HL-60 (cell line): ENCODE data around the gene PRDM10.

Experiments
- DNase-seq, 2 experiments: peaks; one replicate each; pipeline ENCODE4 v3.0.0-alpha.2; 2010 to 2020; ENCODE audit warnings: low read depth in 1 of 2, low spot score in 1 of 2
- H3K27ac ChIP-seq: fragments of 250-450 bp; sonication (Bioruptor Pico); replicated peaks from 2 replicates; pipeline ENCODE4 v1.5.1; 2020; ENCODE audit warnings: mild to moderate bottlenecking, moderate library complexity
- H3K27me3 ChIP-seq: fragments of 250-450 bp; sonication (Bioruptor Pico); 2 replicates; pipeline ENCODE4 v1.5.1; 2021; ENCODE audit warnings: mild to moderate bottlenecking, moderate library complexity; ENCODE audit not compliant: insufficient read depth, poor library complexity, severe bottlenecking
- H3K4me3 ChIP-seq: replicated peaks from 2 replicates; pipeline ENCODE4 v1.5.1; 2011; ENCODE audit warnings: mild to moderate bottlenecking, control low read depth, low read length; ENCODE audit not compliant: insufficient read depth
- GABPA ChIP-seq: IDR thresholded peaks from 2 replicates; pipeline ENCODE4 v1.6.1; 2012; ENCODE audit warnings: low read depth
- POLR2AphosphoS5 ChIP-seq: IDR thresholded peaks from 2 replicates; pipeline ENCODE4 v1.6.1; 2012; ENCODE audit warnings: low read depth
- SPI1 ChIP-seq: IDR thresholded peaks from 2 replicates; pipeline ENCODE4 v1.6.1; 2012; ENCODE audit warnings: low read depth, mild to moderate bottlenecking, borderline replicate concordance
- TF ChIP-seq, protein P1 (sequence below): IDR thresholded peaks from 2 replicates; pipeline ENCODE4 v1.6.1; 2012; ENCODE audit warnings: low read depth; ENCODE audit not compliant: insufficient replicate concordance
- TF ChIP-seq, protein P2 (sequence below): IDR thresholded peaks from one replicate; pipeline ENCODE4 v1.5.1; 2011; ENCODE audit warnings: low read length, control low read depth, inconsistent platforms; ENCODE audit not compliant: insufficient read depth

The PRDM10 gene

DNA sequence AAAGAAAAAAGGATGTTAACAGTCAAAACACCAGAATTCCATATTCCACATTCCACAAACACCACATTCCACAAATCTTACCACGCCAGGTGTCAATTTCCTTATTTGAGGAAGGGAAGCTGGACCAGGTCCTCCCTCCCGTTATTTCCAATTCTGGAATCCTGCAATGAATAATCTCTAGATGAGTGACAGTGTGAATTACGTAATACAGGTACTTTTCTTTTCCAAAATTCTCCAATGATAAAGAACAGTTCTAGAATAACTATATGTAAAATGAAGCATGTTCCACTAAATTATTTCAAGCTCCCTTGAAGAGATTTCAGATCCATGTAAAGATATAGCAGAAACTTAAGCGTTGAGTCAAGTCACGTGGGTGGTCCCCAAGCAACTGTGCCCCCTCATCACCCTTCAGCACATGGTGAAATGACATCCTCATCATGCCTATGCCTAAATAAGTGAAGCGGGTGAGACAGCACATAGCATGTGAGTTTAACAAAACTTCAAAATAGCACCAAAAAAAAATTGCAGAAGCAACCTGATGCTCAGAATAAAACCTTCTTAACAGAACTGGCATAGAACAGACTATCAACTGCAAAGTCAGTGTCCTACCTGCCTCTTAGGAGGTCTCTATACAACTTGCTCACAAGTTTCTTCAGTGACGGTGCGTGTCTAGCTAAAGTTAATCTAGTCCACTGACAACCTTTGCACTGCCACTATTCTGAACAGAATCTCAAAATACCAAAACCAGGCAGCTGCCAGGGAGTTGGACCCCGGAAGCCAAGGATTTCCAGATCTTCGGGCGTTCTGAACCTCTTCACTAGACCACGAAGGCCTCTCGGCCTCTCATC, 108.1 kb downstream of the PRDM10 start:
- peak overlapping the region; percentile 96 for H3K4me3 ChIP-seq
- DNase-seq = peak in 1 of 2 experiments; percentile 13
- TF ChIP-seq SPI1 = no peak
- TF ChIP-seq, protein P1, sequence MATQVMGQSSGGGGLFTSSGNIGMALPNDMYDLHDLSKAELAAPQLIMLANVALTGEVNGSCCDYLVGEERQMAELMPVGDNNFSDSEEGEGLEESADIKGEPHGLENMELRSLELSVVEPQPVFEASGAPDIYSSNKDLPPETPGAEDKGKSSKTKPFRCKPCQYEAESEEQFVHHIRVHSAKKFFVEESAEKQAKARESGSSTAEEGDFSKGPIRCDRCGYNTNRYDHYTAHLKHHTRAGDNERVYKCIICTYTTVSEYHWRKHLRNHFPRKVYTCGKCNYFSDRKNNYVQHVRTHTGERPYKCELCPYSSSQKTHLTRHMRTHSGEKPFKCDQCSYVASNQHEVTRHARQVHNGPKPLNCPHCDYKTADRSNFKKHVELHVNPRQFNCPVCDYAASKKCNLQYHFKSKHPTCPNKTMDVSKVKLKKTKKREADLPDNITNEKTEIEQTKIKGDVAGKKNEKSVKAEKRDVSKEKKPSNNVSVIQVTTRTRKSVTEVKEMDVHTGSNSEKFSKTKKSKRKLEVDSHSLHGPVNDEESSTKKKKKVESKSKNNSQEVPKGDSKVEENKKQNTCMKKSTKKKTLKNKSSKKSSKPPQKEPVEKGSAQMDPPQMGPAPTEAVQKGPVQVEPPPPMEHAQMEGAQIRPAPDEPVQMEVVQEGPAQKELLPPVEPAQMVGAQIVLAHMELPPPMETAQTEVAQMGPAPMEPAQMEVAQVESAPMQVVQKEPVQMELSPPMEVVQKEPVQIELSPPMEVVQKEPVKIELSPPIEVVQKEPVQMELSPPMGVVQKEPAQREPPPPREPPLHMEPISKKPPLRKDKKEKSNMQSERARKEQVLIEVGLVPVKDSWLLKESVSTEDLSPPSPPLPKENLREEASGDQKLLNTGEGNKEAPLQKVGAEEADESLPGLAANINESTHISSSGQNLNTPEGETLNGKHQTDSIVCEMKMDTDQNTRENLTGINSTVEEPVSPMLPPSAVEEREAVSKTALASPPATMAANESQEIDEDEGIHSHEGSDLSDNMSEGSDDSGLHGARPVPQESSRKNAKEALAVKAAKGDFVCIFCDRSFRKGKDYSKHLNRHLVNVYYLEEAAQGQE = no peak
- TF ChIP-seq POLR2AphosphoS5 = no peak
- TF ChIP-seq, protein P2, sequence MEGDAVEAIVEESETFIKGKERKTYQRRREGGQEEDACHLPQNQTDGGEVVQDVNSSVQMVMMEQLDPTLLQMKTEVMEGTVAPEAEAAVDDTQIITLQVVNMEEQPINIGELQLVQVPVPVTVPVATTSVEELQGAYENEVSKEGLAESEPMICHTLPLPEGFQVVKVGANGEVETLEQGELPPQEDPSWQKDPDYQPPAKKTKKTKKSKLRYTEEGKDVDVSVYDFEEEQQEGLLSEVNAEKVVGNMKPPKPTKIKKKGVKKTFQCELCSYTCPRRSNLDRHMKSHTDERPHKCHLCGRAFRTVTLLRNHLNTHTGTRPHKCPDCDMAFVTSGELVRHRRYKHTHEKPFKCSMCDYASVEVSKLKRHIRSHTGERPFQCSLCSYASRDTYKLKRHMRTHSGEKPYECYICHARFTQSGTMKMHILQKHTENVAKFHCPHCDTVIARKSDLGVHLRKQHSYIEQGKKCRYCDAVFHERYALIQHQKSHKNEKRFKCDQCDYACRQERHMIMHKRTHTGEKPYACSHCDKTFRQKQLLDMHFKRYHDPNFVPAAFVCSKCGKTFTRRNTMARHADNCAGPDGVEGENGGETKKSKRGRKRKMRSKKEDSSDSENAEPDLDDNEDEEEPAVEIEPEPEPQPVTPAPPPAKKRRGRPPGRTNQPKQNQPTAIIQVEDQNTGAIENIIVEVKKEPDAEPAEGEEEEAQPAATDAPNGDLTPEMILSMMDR = no peak
- no peak for TF ChIP-seq GABPA
- H3K27ac ChIP-seq = peak overlapping the region; percentile 81
- H3K27me3 ChIP-seq = no peaks in the 10 kb centered on the region

DNA sequence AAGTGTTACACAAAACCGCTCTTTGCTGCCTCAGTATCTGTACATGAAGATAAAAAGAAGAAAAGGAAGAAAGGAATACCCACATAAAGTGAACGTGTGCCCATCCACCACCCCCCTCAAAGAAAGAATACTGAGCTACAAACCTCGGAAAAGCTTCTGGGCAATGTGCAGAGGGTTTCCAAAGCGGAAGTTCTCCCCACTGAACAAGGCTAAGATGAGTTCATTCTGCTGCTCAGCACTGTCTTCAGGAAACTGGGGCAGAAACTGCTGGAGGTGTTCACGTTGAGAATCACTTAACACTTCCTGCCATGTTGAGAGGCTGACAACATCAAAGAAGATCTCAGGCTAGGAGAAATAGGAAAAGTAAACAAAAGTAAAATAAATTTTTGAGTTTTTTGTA, 114.2 kb downstream of the PRDM10 start:
- DNase-seq = peak in 1 of 2 experiments; percentile 67
- no peak overlapping the region for H3K4me3 ChIP-seq
- no peaks in the 10 kb centered on the region for H3K27me3 ChIP-seq
- TF ChIP-seq, protein P2 = no peak
- TF ChIP-seq GABPA = peak; percentile 18; the same call in 1 of the 2 replicates
- no peak overlapping the region for H3K27ac ChIP-seq

DNA sequence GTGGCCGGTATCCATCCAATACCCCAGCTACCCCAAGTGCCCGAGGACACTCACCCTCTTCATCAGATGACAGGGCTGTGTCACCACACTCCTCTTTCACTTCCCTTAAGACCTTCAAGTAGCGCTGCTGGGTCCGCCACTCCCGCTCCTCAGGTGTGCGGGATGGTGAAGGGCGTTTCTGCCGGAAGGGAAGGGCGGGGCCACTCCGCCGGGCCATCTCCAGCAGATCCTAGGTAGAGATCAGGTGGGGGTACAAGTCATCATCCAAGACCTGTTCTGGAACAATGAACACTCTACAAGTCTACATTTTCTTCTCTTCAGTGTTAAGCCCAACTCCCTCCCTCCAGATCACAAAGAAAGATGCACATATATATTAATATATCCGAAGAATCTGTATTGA, 117.3 kb downstream of the PRDM10 start:
- no peaks in the 10 kb centered on the region for H3K27me3 ChIP-seq
- no peak for DNase-seq
- no peak overlapping the region for H3K27ac ChIP-seq
- H3K4me3 ChIP-seq = no peak overlapping the region
- TF ChIP-seq, protein P1 = no peak
- TF ChIP-seq, protein P2 = no peak
- TF ChIP-seq SPI1 (no peak), POLR2AphosphoS5 (no peak), GABPA (no peak)
